ENCODE results near the gene WDR35. TPM values are rescaled to one million over a fixed set of nuclear protein-coding genes. Genes with fewer than 3 reads are reported as not detected.
A peak's percentile ranks its signal among the peaks of the same experiment; 100 is the strongest.

WDR35 gene
- total and polyA plus RNA-seq, 2 of the 4 experiments (the other 2 are of a cell fraction) = 3.4 to 8.1 TPM

- H2BK5ac ChIP-seq (ENCODE audit: low read depth, low read length, poor library complexity, severe bottlenecking) = peak overlapping the region; percentile 71
- no peak overlapping the region for H2BK15ac ChIP-seq (ENCODE audit: low read depth, low read length)
- H2BK20ac ChIP-seq (ENCODE audit: low read depth, low read length) = no peak overlapping the region
- intact Hi-C loops (cut with micrococcal nuclease) = no loop called here
- H4K91ac ChIP-seq (ENCODE audit: insufficient read depth, low read depth, low read length) = no peak overlapping the region; the same call in 1 of the 2 replicates
- peak overlapping the region; percentile 100 for H3K4me2 ChIP-seq (ENCODE audit: low read depth, low read length)
- H2AK5ac ChIP-seq (ENCODE audit: low read depth, low read length) = no peak overlapping the region
- peak overlapping the region; percentile 93 for H3K9ac ChIP-seq (ENCODE audit: low read depth, low read length)
- peak overlapping the region; percentile 87 for H3K4ac ChIP-seq (ENCODE audit: low read depth, low read length)
- peak overlapping the region; percentile 92; the same call in 1 of the 2 replicates for H3K14ac ChIP-seq (replicated peaks; ENCODE audit: low read depth, low read length)
- peaks cover 17 to 38% of the 10 kb centered on the region in 2 experiments for H3K79me1 ChIP-seq (ENCODE audit: low read depth in 1 of 2, low read length in 2 of 2)
- DNase-seq = no peak
- peak overlapping the region; percentile 90 for H3K23ac ChIP-seq (ENCODE audit: low read depth, low read length)
- WGBS, 2 experiments (ENCODE audit: extremely low coverage in 2 of 2, insufficient read length in 1 of 2) = 0% methylated on average over 1 of the region's 11 CpGs; no CpG with 5 or more reads in 1 of the 2 experiments
- H3K36me3 ChIP-seq (ENCODE audit: control insufficient read depth, insufficient read depth, low read length) = peaks cover 3% of the 10 kb centered on the region; the same call in 1 of the 2 replicates
- ChIA-PET POLR2A (ENCODE audit: unreplicated experiment) (no interaction called here), CTCF (interaction anchor here (0.7 kb wide), 1 partner anchor 33 kb away, joined by 3 read pairs; no protein-coding TSS in a partner anchor)
- dilution Hi-C loops (cut with HindIII; ENCODE audit: low sequenced_read_pairs, unreplicated experiment) = no loop called here
- peak overlapping the region; percentile 88 to 94; a peak in 2 of 4 replicates for H4K8ac ChIP-seq (ENCODE audit: low read depth in 2 of 2, low read length in 2 of 2)
- in situ Hi-C loops (cut with MboI; ENCODE audit: low sequenced_read_pairs) = no loop called here
- H3K56ac ChIP-seq (ENCODE audit: extremely low read depth, insufficient read depth, low read length) = peak overlapping the region; percentile 65
- no peak overlapping the region for H2AK9ac ChIP-seq (replicated peaks; ENCODE audit: low read depth, low read length, poor library complexity)
- peaks cover 11% of the 10 kb centered on the region for H3K4me1 ChIP-seq (ENCODE audit: control insufficient read depth, insufficient read depth, low read length)
- H3K27ac ChIP-seq (ENCODE audit: insufficient read depth, low read length) = no peak overlapping the region; the same call in 1 of the 2 replicates
- no peaks in the 10 kb centered on the region for H3K27me3 ChIP-seq (ENCODE audit: control insufficient read depth, insufficient read depth, low read length)
- no peak overlapping the region for H3K18ac ChIP-seq (ENCODE audit: low read depth, low read length)
- no peaks in the 10 kb centered on the region for H3K9me3 ChIP-seq (ENCODE audit: control insufficient read depth, insufficient read depth, low read length)
- H2BK120ac ChIP-seq (ENCODE audit: low read depth, low read length) = no peak overlapping the region
- ATAC-seq (ENCODE audit: low read depth) = no peak
- no peak for TF ChIP-seq BHLHE40 (IDR thresholded peaks at IDR 0.05; ENCODE audit: low read depth, low read length)
- no peak for TF ChIP-seq MXI1 (IDR thresholded peaks at IDR 0.05; ENCODE audit: borderline replicate concordance, low read depth, low read length)
- no peak for TF ChIP-seq CEBPB (IDR thresholded peaks at IDR 0.05; ENCODE audit: low read depth, low read length)
- peak overlapping the region; percentile 76 for H3K4me3 ChIP-seq (ENCODE audit: insufficient read depth, low read depth, low read length)
- H4K20me1 ChIP-seq (ENCODE audit: insufficient read depth, low read length) = peaks cover 10% of the 10 kb centered on the region; the same call in 1 of the 2 replicates
- H4K5ac ChIP-seq (ENCODE audit: low read depth, low read length) = peak overlapping the region; percentile 72; the same call in 1 of the 2 replicates
- BruUV-seq (replicated peaks) = TSS peak; percentile 71
- H2AFZ ChIP-seq (replicated peaks; ENCODE audit: low read length, poor library complexity) = no peak overlapping the region
- no peaks in the 10 kb centered on the region; the same call in 1 of the 2 replicates for H3K9me1 ChIP-seq (ENCODE audit: insufficient read depth, low read length)
Observed at GRCh38 chr2:19899985-19900930, 89.6 kb downstream of the WDR35 start.
